Duodenal mucosa (tissue), 2 donors: ENCODE results near the gene SMARCD1.

ENCODE experiments used
- H3K27ac ChIP-seq: one replicate; pipeline ENCODE4 v1.7.0; 2013; ENCODE audit warnings: low read depth, low read length
- H3K27me3 ChIP-seq, 2 donors: one replicate each; pipeline ENCODE4 v1.7.0; 2013; ENCODE audit warnings: low read length in 2 of 2, control low read depth in 1 of 2; ENCODE audit not compliant: insufficient read depth in 2 of 2, control insufficient read depth in 1 of 2
- H3K36me3 ChIP-seq, 2 donors: one replicate each; pipeline ENCODE4 v1.7.0; 2013; ENCODE audit warnings: low read length in 2 of 2, control low read depth in 1 of 2; ENCODE audit not compliant: insufficient read depth in 2 of 2, control insufficient read depth in 1 of 2
- H3K4me1 ChIP-seq, 2 donors: one replicate each; pipeline ENCODE4 v1.7.0; 2013; ENCODE audit warnings: low read length in 2 of 2, control low read depth in 1 of 2; ENCODE audit not compliant: insufficient read depth in 2 of 2, control insufficient read depth in 1 of 2
- H3K4me3 ChIP-seq, 2 donors: one replicate each; pipeline ENCODE4 v1.7.0; 2013; ENCODE audit warnings: low read length in 2 of 2, low read depth in 1 of 2
- H3K9ac ChIP-seq, 2 donors: one replicate each; pipeline ENCODE4 v1.7.0; 2013; ENCODE audit warnings: low read length in 2 of 2, low read depth in 1 of 2
- H3K9me3 ChIP-seq, 2 donors: one replicate each; pipeline ENCODE4 v1.7.0; 2013; ENCODE audit warnings: low read length in 2 of 2, control low read depth in 1 of 2; ENCODE audit not compliant: control insufficient read depth in 1 of 2

The SMARCD1 gene

GRCh38 chr12:50110127-50110761 lies 25.1 kb downstream of the SMARCD1 start:
- peak overlapping the region; percentile 55 to 65 for H3K4me3 ChIP-seq

GRCh38 chr12:50110762-50111351 lies 25.7 kb downstream of the SMARCD1 start:
- Histone ChIP-seq H3K9ac (peak overlapping the region; percentile 44 to 77), H3K4me3 (peak overlapping the region; percentile 55 to 65)

More at GRCh38 chr12:50110127-50110761, 25.1 kb downstream of the SMARCD1 start:
- H3K36me3 ChIP-seq: peaks cover 0 to 15% of the 10 kb centered on the region in 2 donors
- H3K4me1 ChIP-seq: peaks cover 37 to 66% of the 10 kb centered on the region in 2 donors
- H3K27ac ChIP-seq: peak overlapping the region; percentile 87
- peak overlapping the region; percentile 44 to 77 for H3K9ac ChIP-seq
- H3K27me3 ChIP-seq: no peaks in the 10 kb centered on the region
- H3K9me3 ChIP-seq: peaks cover 0 to 2% of the 10 kb centered on the region in 2 donors

GRCh38 chr12:50111395-50111692 lies 26.2 kb downstream of the SMARCD1 start:
- peak overlapping the region; percentile 55 to 65 for H3K4me3 ChIP-seq
- peak overlapping the region in 1 of 2 donors; percentile 44 for H3K9ac ChIP-seq
- H3K4me1 ChIP-seq: peaks cover 32 to 64% of the 10 kb centered on the region in 2 donors
- peaks cover 0 to 17% of the 10 kb centered on the region in 2 donors for H3K36me3 ChIP-seq
- H3K27ac ChIP-seq: peak overlapping the region; percentile 87
- peaks cover 0 to 2% of the 10 kb centered on the region in 2 donors for H3K9me3 ChIP-seq
- H3K27me3 ChIP-seq: no peaks in the 10 kb centered on the region

More at GRCh38 chr12:50110762-50111351, 25.7 kb downstream of the SMARCD1 start:
- H3K9me3 ChIP-seq: peaks cover 0 to 2% of the 10 kb centered on the region in 2 donors
- peaks cover 0 to 15% of the 10 kb centered on the region in 2 donors for H3K36me3 ChIP-seq
- peaks cover 32 to 63% of the 10 kb centered on the region in 2 donors for H3K4me1 ChIP-seq
- H3K27me3 ChIP-seq: no peaks in the 10 kb centered on the region
- H3K27ac ChIP-seq: peak overlapping the region; percentile 87

GRCh38 chr12:50111693-50112455 lies 26.7 kb downstream of the SMARCD1 start, which contains the start of gene COX14:
COX14 (plus strand) TSS chr12:50112236; CDS start chr12:50120044, 7,808 bp downstream.
- H3K9me3 ChIP-seq: peaks cover 0 to 2% of the 10 kb centered on the region in 2 donors
- H3K27me3 ChIP-seq: no peaks in the 10 kb centered on the region
- peak within 1 kb of the TSS; percentile 98 to 100 for H3K9ac ChIP-seq
- H3K4me1 ChIP-seq: peaks cover 32 to 63% of the 10 kb centered on the region in 2 donors
- peaks cover 0 to 18% of the 10 kb centered on the region in 2 donors for H3K36me3 ChIP-seq
- peak within 1 kb of the TSS; percentile 99 to 100 for H3K4me3 ChIP-seq
- peak within 1 kb of the TSS; percentile 97 for H3K27ac ChIP-seq

DNA sequence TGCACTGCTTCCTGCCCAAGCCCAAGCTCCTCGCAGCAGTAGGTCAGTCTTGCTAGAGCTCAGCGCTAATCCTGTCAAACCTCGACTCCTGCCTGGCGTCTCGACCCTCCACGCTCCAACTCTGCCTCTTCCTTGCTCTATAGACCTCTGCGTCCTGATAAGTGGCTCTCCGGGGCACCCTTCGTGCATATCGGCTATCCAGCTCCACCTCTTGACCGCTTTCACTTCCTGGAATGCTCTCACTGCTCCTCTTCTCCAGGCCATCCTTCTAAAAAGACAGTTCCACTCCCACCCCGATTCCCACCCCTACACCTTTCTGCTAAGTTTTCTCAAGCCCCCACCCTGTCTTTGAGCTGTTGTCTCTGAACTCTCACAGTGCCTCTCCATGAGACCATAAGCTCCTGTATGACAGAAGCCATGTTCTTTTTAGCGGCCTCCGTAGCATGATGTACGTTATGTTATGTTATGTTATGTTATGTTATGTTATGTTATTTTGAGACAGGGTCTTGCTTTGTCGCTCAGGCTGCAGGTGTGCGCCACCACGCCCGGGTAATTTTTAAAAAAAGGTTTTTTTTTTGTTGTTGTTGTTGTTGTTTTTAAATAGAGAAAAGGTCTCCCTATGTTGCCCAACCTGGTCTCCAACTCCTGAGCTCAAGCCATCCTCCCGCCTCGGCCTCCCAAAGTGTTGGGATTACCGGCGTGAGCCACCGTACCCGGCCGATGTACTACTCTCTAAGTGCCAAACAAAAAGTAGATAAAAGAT lies 27.5 kb downstream of the SMARCD1 start:
- Histone ChIP-seq H3K27ac (peak overlapping the region; percentile 97), H3K4me3 (peak overlapping the region; percentile 99 to 100), H3K36me3 (peaks cover 0 to 11% of the 10 kb centered on the region in 2 donors), H3K27me3 (no peaks in the 10 kb centered on the region), H3K4me1 (peaks cover 35 to 61% of the 10 kb centered on the region in 2 donors), H3K9ac (peak overlapping the region; percentile 98 to 100), H3K9me3 (peaks cover 0 to 2% of the 10 kb centered on the region in 2 donors)

DNA sequence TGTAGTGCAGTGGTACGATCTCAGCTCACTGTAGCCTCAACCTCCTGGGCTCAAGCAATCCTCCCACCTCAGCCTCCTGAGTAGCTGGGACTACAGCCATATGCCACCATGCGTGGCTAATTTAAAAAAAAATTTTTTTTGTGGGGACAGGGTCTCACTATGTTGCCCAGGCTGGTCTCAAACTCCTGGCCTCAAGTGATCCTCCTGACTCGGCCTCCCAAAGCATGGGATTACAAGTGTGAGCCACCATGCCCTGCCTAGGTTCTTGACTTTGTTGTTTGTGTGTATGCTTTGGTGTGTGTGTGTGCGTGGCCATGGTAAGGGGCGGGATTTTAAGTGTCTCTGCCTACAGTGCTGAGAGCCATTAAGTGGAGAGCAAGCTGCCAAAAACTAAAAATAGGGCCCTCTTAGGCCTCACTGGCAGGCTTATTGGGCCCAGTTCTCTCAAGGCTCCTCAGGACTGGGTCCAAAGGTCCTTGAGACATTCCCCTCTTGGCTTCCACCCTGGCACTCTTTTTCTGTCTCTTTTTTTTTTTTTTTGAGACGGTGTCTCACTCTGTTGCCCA lies 32.0 kb downstream of the SMARCD1 start:
- H3K27me3 ChIP-seq: no peaks in the 10 kb centered on the region
- H3K4me3 ChIP-seq: no peak overlapping the region
- H3K27ac ChIP-seq: no peak overlapping the region
- H3K9ac ChIP-seq: no peak overlapping the region
- H3K4me1 ChIP-seq: peaks cover 30 to 47% of the 10 kb centered on the region in 2 donors
- peaks cover 17 to 31% of the 10 kb centered on the region in 2 donors for H3K36me3 ChIP-seq
- H3K9me3 ChIP-seq: peaks cover 0 to 1% of the 10 kb centered on the region in 2 donors

GRCh38 chr12:50119387-50119786 lies 34.2 kb downstream of the SMARCD1 start:
- Histone ChIP-seq H3K4me3 (no peak overlapping the region), H3K4me1 (peaks cover 32 to 39% of the 10 kb centered on the region in 2 donors), H3K27ac (no peak overlapping the region), H3K27me3 (no peaks in the 10 kb centered on the region), H3K9ac (no peak overlapping the region), H3K36me3 (peaks cover 17 to 50% of the 10 kb centered on the region in 2 donors), H3K9me3 (no peaks in the 10 kb centered on the region)

- H3K27ac ChIP-seq: no peak overlapping the region
- H3K36me3 ChIP-seq: peaks cover 17 to 54% of the 10 kb centered on the region in 2 donors
- H3K9ac ChIP-seq: no peak overlapping the region
- peaks cover 31 to 41% of the 10 kb centered on the region in 2 donors for H3K4me1 ChIP-seq
- no peaks in the 10 kb centered on the region for H3K9me3 ChIP-seq
- no peaks in the 10 kb centered on the region for H3K27me3 ChIP-seq
- peak overlapping the region in 1 of 2 donors; percentile 14 for H3K4me3 ChIP-seq
Measured at GRCh38 chr12:50120521-50120920, 35.4 kb downstream of the SMARCD1 start.

DNA sequence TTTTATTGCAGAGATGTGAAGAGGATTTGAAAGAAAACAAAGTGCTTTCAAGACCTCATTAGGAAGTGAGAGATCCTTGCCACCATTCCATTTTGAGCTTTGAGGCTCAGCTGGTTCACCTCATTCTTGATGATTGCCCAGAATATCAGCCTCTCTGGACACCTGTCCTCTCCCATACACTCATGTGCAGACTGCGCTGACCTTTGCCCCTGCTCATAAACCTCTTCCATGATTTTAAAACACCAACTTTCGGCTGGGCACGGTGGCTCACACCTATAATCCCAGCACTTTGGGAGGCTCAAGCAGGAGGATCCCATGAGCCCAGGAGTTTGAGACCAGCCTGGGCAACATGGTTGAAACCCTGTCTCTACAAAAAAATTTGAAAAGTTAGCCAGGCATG lies 35.8 kb downstream of the SMARCD1 start:
- no peaks in the 10 kb centered on the region for H3K9me3 ChIP-seq
- H3K9ac ChIP-seq: no peak overlapping the region
- no peaks in the 10 kb centered on the region for H3K27me3 ChIP-seq
- peak overlapping the region in 1 of 2 donors; percentile 14 for H3K4me3 ChIP-seq
- peaks cover 31 to 41% of the 10 kb centered on the region in 2 donors for H3K4me1 ChIP-seq
- H3K36me3 ChIP-seq: peaks cover 17 to 54% of the 10 kb centered on the region in 2 donors
- H3K27ac ChIP-seq: no peak overlapping the region
